ENCODE measurements around the gene STX8. TPM values are rescaled to one million over a fixed set of nuclear protein-coding genes. Genes with fewer than 3 reads are reported as not detected.
"Not testable (repeated sequence)": the region's sequence is repeated elsewhere in the genome, so short reads cannot be mapped to it uniquely, and the experiment has no call there.

Gene STX8
- total RNA-seq, 1 experiment from 2014 or later, result 38.8 TPM

GRCh38 chr17:9557161-9557755 is 18.4 kb downstream of the STX8 start:
- no peaks in the 10 kb centered on the region for H3K27me3 ChIP-seq (ENCODE audit: insufficient read depth, low read length)
- RAD21 ChIA-PET (ENCODE audit: low non-redundant PET in 1 of 2, low total read pairs in 2 of 2, uncharacterized antibody in 2 of 2, unreplicated experiment in 2 of 2), result no interaction called here
- H3K27ac ChIP-seq (ENCODE audit: low read depth, low read length), result no peak overlapping the region
- POLR2A ChIA-PET, result no interaction called here
- no peak overlapping the region for H3K4me3 ChIP-seq (replicated peaks in 1 of 2; ENCODE audit: low read depth in 1 of 2, low read length in 2 of 2)
- H3K9me2 ChIP-seq (ENCODE audit: insufficient read depth), result no peaks in the 10 kb centered on the region
- ATAC-seq (no peak), DNase-seq (ENCODE audit: low read depth, low spot score) (no peak)
- H3K4me1 ChIP-seq (ENCODE audit: control insufficient read depth in 1 of 2, insufficient read depth in 2 of 2, low read length in 2 of 2), result no peaks in the 10 kb centered on the region
- no TSS peak for BruUV-seq (replicated peaks)
- H4K20me1 ChIP-seq (ENCODE audit: insufficient read depth), result no peaks in the 10 kb centered on the region
- H2AFZ ChIP-seq (ENCODE audit: low read depth, low read length, poor library complexity, severe bottlenecking), result no peak overlapping the region
- TF ChIP-seq RAD21 (IDR thresholded peaks at IDR 0.05; ENCODE audit: low read depth) (no peak), CBX3 (IDR thresholded peaks at IDR 0.05; ENCODE audit: low read depth) (no peak), ZBTB33 (IDR thresholded peaks at IDR 0.05; ENCODE audit: extremely low read depth, insufficient replicate concordance, low read length) (no peak), FOSL1 (IDR thresholded peaks at IDR 0.05; ENCODE audit: low read depth) (no peak), POLR2A (IDR thresholded peaks at IDR 0.05; ENCODE audit: borderline replicate concordance, extremely low read depth, insufficient read depth, insufficient read length) (no peak), EGR1 (IDR thresholded peaks at IDR 0.05; ENCODE audit: low read depth) (no peak), EZH2phosphoT487 (IDR thresholded peaks at IDR 0.05; ENCODE audit: borderline replicate concordance) (no peak)
- no peaks in the 10 kb centered on the region for H3K36me3 ChIP-seq (ENCODE audit: control insufficient read depth in 1 of 2, insufficient read depth in 2 of 2, low read length in 2 of 2)
- no peak overlapping the region for H3K9ac ChIP-seq (ENCODE audit: low read length)
- CTCF ChIA-PET, result no interaction called here
- intact Hi-C loops (cut with micrococcal nuclease), result no loop called here
- no peak overlapping the region for H3K4me2 ChIP-seq (ENCODE audit: low read length)
- no peaks in the 10 kb centered on the region for H3K79me2 ChIP-seq (ENCODE audit: insufficient read depth, low read length)
- H3K9me3 ChIP-seq (ENCODE audit: control insufficient read depth in 1 of 2, insufficient read depth in 1 of 2, low read depth in 1 of 2, low read length in 2 of 2), result no peaks in the 10 kb centered on the region

- intact Hi-C loops (cut with micrococcal nuclease); H3K27me3 ChIP-seq (ENCODE audit: insufficient read depth, low read length); H3K9me3 ChIP-seq (ENCODE audit: control insufficient read depth in 1 of 2, insufficient read depth in 1 of 2, low read depth in 1 of 2, low read length in 2 of 2); H3K27ac ChIP-seq (ENCODE audit: low read depth, low read length); H3K4me3 ChIP-seq (replicated peaks in 1 of 2; ENCODE audit: low read depth in 1 of 2, low read length in 2 of 2); H4K20me1 ChIP-seq (ENCODE audit: insufficient read depth); H2AFZ ChIP-seq (ENCODE audit: low read depth, low read length, poor library complexity, severe bottlenecking); H3K4me2 ChIP-seq (ENCODE audit: low read length); H3K36me3 ChIP-seq (ENCODE audit: control insufficient read depth in 1 of 2, insufficient read depth in 2 of 2, low read length in 2 of 2); BruUV-seq (replicated peaks); RAD21 ChIA-PET (ENCODE audit: low non-redundant PET in 1 of 2, low total read pairs in 2 of 2, uncharacterized antibody in 2 of 2, unreplicated experiment in 2 of 2); H3K4me1 ChIP-seq (ENCODE audit: control insufficient read depth in 1 of 2, insufficient read depth in 2 of 2, low read length in 2 of 2); H3K9ac ChIP-seq (ENCODE audit: low read length); H3K9me2 ChIP-seq (ENCODE audit: insufficient read depth); H3K79me2 ChIP-seq (ENCODE audit: insufficient read depth, low read length): not testable (repeated sequence)
- peak; percentile 58 for DNase-seq (ENCODE audit: low read depth, low spot score)
- ChIA-PET POLR2A (interaction anchor here (0.7 kb wide), 2 partner anchors 73 to 593 kb away, joined by 3 to 4 read pairs; no protein-coding TSS in a partner anchor), CTCF (interaction anchor here (0.7 to 1.8 kb wide), 12 partner anchors 10 to 694 kb away, joined by 3 to 5 read pairs (median 3); partner anchors contain the start of gene STX8)
- TF ChIP-seq CTCF (IDR thresholded peaks at IDR 0.05 in 2 of 3, conservative IDR thresholded peaks at IDR 0.05 in 1 of 3; ENCODE audit: borderline replicate concordance in 1 of 3, insufficient read depth in 1 of 3, low read depth in 2 of 3, low read length in 2 of 3), result peak; percentile 46 to 58 (median 47); a peak in 5 of 6 replicates
- peak; percentile 53 for TF ChIP-seq RAD21 (IDR thresholded peaks at IDR 0.05; ENCODE audit: low read depth)
- peak; percentile 83 for ATAC-seq
Measured at GRCh38 chr17:9554715-9555114, 20.9 kb downstream of the STX8 start.
